Globus pallidus (tissue), 1 donor: ENCODE results near the gene GDF15.

Experiments used
- DNase-seq: peaks from one replicate; pipeline ENCODE4 v3.0.0-alpha.2; 2015; ENCODE audit warnings: low spot score

GDF15 gene

DNA sequence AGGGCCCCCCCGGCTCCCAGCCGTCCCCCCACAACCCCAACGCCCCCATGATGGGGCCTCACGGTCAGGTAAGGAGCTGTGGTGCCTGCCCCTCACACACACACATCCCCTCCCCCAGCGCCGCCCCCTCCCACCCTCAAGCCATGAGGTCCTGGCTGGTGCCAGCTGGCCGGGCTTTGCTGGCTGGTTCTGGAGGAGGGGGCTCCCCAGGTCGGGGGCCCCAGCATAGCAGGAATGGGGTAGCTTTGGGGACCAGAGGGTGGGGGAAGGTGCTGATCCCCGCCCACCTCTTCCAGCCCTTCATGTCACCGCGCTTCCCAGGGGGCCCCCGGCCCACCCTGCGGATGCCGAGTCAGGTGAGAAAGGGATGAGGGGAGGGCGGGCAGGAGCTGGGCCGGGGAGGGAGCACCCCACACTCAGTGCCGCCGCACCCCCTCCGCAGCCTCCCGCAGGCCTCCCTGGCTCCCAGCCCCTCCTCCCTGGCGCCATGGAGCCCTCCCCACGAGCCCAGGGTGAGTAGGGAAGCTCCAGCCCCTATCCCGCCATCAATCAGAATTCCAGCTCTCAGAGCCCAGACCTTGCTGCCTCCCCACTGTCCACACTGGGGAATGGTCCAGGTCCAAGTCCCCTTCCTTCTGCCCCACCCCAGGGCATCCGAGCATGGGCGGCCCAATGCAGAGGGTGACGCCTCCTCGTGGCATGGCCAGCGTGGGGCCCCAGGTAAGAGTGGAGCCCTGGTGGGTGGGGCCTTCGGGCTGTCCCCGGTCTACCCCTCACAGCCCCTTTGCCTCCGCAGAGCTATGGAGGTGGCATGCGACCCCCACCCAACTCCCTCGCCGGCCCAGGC, 45.6 kb downstream of the GDF15 start:
- DNase-seq: no peak

DNA sequence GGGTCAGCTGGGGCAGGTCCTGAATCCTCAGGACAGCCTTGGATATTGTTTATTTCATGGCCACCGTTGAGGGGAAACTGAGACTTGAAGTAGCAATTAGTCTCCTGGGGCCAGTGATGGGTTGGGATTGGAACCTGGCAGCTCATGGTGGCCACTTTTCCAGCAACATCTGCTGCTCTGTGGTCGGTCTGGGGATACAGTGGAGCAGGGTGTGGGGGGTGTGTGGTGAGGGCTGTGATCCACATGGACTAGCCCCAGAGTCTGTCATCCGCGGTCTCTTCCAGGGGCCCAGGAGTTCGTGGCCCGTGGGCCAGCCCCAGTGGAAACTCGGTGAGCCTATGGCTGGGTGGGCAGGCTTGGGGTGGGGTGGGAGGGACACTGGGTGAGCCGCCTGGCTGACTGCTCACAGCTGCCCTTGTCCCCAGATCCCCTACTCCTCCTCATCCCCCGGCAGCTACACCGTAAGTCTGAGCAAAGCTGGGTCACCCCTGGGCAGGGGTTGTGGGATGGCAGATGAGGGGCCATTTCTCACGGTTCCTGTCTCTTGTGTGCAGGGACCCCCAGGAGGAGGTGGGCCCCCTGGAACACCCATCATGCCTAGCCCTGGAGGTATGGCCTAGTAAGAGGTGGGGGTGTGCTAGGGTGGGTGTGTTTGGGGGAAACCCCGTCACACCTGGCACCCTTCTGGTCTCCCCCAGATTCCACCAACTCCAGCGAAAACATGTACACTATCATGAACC, 46.5 kb downstream of the GDF15 start:
- DNase-seq: no peak

DNA sequence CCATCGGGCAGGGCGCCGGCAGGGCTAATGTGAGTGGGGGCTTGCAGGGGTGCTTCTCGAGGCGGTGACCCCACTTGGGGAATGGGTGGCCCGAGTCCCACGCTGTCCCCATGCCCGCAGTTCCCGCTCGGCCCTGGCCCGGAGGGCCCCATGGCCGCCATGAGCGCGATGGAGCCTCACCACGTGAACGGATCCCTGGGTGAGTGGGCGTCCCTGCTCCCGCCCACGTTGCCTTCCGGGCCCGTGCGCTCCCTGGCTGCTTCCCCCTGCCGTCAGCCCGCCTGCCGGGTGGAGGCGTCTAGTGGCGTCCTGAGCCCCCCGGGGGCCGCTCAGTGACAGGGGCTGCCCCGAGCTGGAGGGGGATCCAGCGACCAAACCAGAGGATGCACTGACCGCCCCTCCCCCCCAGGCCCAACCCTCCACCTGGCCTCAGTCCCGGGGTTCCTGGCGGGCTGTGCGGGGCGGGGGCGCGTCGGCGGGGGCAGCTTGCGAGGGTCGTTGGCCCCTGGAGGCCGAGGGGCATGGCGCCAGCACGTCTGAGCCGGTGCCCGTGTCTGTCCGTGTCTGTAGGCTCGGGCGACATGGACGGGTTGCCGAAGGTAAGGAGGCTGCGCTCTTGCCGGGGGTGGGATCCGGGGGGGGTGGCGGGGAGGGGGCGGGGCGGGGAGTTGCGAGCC, 47.2 kb downstream of the GDF15 start:
- DNase-seq: no peak

DNA sequence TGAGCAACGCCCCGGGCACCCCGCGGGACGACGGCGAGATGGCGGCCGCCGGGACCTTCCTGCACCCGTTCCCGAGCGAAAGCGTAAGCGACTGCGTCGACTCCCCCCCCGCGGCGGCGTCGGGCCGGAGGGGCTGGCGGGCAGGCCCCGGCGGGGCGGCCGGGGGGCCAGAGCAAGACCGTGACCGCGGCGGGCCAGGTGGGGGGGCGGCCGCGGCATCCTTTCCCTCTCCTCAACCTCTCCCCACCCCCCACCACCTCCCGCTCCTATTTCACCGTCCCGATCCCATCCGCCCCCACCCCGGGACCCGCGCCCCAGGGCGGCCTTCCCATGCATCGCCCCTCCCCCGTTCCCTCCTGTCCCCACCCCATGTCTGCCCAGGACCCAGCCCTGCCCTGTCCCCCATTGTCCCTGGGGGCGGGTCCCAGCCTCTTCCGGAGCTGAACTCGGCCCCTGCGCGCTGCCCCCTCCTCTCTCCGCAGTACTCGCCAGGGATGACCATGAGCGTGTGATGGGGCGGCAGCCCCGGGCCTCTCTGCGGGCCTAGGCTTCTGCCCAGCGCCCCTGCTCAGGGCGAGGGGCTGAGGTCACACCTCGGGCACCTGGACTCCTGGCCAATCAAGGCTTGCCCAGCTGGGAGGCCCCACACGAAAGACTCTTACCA, 47.9 kb downstream of the GDF15 start:
- DNase-seq: no peak

DNA sequence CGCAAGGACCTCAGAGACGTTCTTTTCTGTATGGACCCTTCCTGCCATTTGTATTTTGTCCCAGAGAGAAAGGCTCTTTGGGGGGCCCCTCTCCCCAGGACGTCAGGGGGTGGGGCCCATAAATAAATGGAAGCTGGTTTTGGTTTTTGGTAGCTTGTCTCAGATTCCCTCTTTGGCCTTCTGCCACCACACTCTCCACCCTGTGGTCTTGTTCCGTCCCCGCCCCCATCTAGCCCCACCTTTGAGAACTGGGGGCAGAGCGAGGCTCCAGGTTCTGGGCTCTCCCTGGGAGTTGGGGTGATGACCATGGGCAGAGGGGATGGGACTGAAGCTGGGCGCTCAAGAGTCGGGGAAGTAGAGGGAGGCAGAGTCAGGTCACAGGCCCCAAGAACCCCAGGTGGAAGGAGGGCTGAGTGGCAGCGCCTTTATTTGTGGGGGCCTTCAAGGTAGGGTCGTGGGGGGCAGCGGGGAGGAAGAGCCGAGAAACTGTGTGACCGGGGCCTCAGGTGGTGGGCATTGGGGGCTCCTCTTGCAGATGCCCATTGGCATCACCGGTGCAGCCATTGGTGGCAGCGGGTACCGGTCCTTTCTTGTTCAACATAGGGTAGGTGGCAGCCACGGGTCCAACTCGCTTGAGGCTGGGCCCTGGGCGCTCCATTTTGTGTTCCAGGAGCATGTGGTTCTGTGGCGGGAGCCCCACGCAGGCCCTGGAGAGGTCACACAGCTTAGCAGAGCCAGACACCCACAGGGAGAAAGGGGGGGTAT, 48.6 kb downstream of the GDF15 start:
- DNase-seq: no peak

DNA sequence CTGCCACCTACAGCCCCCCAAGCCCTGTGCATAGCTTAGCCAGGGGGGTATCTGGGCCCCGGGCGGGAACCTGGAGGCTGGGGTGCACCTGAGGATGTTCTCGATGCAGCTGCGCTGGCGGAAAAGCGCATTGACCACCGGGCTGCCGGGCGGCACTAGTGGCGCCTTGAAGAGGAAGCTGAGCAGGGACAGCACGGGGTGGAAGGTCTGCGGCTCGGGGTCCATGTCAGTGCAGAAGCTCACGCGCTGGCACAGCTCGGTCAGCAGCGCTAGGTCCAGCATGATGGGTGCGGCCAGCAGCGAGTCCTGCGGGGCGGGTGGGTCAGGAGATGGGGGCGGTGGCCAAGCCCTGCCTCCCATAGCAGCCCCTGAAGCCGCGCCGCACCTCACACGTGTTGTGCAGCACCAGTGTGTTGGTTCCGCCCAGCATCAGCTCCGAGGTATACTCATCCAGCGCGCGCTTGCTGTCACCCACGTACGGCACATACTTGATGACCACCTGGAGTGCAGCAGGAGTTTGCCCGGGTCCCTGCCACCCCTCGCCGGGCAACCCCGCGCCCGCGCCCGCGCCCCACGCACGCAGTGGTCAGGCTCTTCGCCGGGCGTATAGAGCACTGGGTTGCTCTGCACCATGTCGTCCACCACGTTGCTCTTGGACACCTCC, 49.4 kb downstream of the GDF15 start:
- DNase-seq: no peak

DNA sequence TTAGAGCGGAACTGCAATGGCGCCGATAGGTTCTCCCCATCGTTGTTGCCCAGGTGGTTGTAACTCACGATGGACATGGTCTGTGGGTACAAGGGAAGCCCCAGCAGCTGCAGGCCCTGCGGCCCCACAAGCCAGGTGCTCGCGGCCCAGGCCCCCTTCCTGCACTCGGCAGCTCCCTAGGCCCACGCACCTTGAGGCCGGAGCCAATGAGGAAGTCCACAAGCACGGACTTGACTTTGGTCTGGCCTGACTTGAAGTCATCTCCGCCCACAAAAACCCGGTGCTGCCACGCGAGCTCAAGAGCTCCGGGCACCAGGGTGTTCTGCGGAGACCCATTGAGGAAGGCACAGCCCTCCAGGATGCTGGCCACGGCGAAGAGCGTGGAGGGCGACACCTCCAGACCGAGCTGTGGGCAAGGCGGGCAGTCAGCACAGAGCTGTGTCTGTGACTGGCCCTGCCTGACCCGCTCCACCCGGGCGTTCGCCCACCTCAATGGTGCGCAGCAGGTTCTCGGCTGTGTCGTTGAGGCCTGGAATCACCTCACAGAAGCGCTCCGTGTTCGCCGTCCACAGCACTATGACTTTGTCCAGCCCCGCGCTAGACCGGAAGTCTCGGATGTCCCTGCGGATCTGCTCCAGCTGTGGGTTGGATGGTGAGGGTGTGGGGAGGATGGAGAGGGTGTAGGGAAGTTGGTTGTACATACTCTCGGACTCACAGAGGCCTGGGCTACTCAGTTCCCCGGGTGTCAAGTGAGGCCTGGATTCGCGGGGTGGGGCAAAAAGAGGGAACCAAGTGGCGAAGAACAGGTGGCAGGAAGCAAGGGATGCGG, 50.1 kb downstream of the GDF15 start:
- no peak for DNase-seq

DNA sequence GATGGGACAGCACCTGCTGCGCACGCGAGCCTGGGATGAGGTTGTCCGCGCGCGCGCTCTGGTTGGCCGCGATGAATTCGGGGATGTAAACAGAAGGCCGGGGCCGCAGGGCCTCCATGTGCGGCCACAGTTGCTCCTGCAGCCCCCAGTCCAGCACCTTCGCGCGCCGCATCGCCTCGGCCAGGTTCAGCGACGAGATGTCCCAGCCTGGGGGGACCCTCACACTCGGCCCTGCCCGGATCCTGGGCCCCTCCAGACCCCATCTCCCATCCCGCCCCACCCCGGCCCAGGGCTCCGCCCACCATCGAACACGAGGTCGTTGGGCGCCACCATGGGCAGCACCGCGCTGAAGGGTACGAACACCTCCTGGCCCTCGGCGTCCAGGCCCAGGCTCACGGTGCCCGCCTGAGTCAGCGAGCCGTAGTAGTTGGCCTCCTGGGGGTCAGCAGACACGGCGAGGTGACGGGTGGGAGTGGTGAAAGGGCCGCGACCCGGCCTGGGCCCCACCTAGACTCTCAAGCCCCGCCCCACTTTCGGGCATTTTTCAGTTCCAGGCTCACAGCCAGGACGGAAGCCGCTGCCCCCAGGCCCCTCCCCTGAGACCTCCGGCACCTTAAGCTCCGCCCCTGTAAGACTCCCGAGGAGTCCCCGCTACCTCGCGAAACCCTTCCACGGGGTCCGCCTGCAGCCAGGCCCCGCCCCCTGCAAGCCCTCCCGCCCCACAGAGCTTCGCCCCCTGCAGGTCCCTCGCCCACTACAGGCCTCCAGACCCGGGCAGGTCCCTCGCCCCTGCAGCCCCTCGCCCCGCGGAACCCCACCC, 50.9 kb downstream of the GDF15 start:
- no peak for DNase-seq

DNA sequence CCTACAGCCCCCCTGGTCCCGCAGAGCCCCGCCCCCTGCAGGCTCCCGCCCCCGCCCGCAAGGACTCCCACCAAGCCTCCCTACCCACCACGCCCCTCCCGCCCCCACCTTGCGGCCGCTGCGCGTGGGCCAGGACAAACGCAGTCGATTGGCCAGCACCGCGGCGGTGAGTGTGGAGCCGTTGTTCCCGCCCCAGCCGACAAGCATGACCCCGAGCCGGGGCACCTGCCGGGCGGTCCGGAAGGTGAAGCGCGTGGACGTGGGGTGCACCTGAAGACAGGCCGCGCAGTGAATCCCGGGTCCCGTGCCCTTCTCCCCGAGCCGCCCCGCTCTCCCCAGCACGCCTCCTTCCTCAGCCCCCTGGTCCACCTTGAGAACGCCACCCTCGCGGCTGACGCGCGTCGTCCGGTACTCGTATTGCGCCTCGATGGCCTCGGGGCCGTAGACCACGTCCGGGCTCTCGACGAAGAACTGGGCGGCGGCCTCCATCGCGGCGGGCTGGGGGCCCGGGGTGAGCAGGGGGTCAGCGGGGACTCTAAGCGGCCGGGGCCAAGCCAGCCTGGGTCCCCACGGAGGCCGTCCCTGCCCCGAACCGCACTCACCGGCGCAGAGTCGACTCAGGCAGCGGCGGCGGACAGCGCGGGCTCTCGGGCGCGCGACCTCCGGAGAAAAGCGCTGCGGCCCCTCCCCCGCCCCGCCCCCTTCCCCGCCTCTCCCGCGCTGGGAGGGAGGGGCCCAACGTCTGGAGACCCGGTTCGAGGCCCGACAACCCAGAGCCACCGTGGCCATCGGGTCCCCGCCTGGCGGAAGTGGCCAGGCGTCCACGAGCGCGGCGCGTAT, 51.8 kb downstream of the GDF15 start, which contains the start of gene ISYNA1:
ISYNA1 (minus strand) TSS at position 643 of the 840 bp plus-strand sequence; CDS start at position 489, 154 bp downstream.
- no peak for DNase-seq

DNA sequence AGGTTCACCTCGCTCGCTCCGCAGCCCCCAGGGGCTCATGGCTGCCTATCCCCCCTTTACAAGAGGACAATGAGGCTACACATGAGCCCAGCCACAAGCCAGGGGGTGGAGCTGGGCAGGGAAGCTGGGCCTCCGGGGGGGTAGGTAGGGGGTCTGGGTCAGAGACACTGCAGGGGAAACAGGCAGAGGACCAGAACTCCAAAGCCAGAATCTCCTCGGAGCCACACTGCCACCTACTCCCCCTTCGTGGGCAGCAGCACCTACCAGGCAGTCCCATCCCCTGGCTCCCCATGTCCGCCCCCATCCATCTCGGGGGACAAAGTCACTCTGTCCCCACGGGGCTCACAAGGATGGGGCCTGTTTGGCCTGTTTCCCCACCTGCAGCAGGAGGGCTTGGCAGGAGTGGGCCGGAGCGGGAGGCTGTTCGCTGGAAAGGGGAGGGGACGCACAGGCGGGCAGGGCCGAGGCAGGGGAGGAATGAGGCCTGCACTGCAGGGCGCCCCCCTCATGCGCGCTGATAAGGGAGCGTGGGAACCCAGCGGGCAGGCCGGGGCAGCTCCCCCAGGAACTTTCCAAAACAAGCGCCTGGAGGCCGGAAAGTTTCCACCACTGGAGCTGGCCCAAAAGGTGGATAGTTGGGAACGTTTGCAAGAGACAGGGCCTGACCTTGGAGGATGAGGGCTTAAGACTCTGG, 52.5 kb downstream of the GDF15 start:
- DNase-seq: no peak
